Neural crest cell (in vitro differentiated cells): ENCODE data around the gene RBM19. TPM values are rescaled to one million over a fixed set of nuclear protein-coding genes. Genes with fewer than 3 reads are reported as not detected.
A peak's percentile ranks its signal among the peaks of the same experiment; 100 is the strongest.

ENCODE experiments used
- DNase-seq: peaks from one replicate; pipeline ENCODE4 v3.0.0; 2021; ENCODE audit warnings: low read depth, mixed read lengths, low spot score
- H3K27ac Mint-ChIP-seq: one replicate; pipeline ENCODE4 v1.8.0; 2021; ENCODE audit warnings: mild to moderate bottlenecking, mixed read lengths; ENCODE audit not compliant: unreplicated experiment
- H3K27me3 Mint-ChIP-seq: 2 replicates; pipeline ENCODE4 v1.8.0; 2021; ENCODE audit warnings: low read depth, mild to moderate bottlenecking, mixed read lengths
- H3K36me3 Mint-ChIP-seq: 2 replicates; pipeline ENCODE4 v1.8.0; 2021; ENCODE audit warnings: low read depth, mild to moderate bottlenecking, mixed read lengths
- H3K4me1 Mint-ChIP-seq: 2 replicates; pipeline ENCODE4 v1.8.0; 2021; ENCODE audit warnings: mixed read lengths
- H3K4me3 Mint-ChIP-seq: one replicate; pipeline ENCODE4 v1.8.0; 2021; ENCODE audit warnings: mild to moderate bottlenecking, mixed read lengths
- H3K9me3 Mint-ChIP-seq: 2 replicates; pipeline ENCODE4 v1.8.0; 2021; ENCODE audit warnings: mixed read lengths
- CTCF ChIP-seq: fragments of 200-600 bp; sonication (generic); conservative IDR thresholded peaks from 2 replicates; pipeline ENCODE4 v1.5.0; 2021; ENCODE audit warnings: antibody characterized with exemption, mild to moderate bottlenecking
- total RNA-seq: library from RNA; stranded (reverse); gene quantifications from 2 replicates; pipeline ENCODE4 v1.2.1, GENCODE V29; 2021

Gene RBM19
- total RNA-seq, 1 donor from 2014 or later, result 42.6 TPM

- peak; percentile 42 for TF ChIP-seq CTCF
- peaks cover 10% of the 10 kb centered on the region for H3K4me1 Mint-ChIP-seq
- no peak overlapping the region for H3K27ac Mint-ChIP-seq
- no peaks in the 10 kb centered on the region for H3K9me3 Mint-ChIP-seq
- peaks cover 5% of the 10 kb centered on the region for H3K27me3 Mint-ChIP-seq
- DNase-seq, result no peak
- H3K36me3 Mint-ChIP-seq, result no peaks in the 10 kb centered on the region
- no peak overlapping the region for H3K4me3 Mint-ChIP-seq
Observed at GRCh38 chr12:113837528-113838296, 128.4 kb downstream of the RBM19 start.

- Mint-ChIP-seq H3K4me3 (no peak overlapping the region), H3K36me3 (no peaks in the 10 kb centered on the region), H3K9me3 (no peaks in the 10 kb centered on the region), H3K4me1 (peaks cover 10% of the 10 kb centered on the region), H3K27ac (peak overlapping the region; percentile 53), H3K27me3 (peaks cover 5% of the 10 kb centered on the region)
- TF ChIP-seq CTCF, result no peak
- no peak for DNase-seq
Observed at GRCh38 chr12:113837084-113837483, 129.0 kb downstream of the RBM19 start.

GRCh38 chr12:113835896-113836295 is 130.2 kb downstream of the RBM19 start:
- Mint-ChIP-seq H3K9me3 (no peaks in the 10 kb centered on the region), H3K27me3 (peaks cover 5% of the 10 kb centered on the region), H3K36me3 (no peaks in the 10 kb centered on the region), H3K4me1 (peaks cover 10% of the 10 kb centered on the region), H3K27ac (no peak overlapping the region), H3K4me3 (no peak overlapping the region)
- DNase-seq, result no peak
- no peak for TF ChIP-seq CTCF

GRCh38 chr12:113835433-113835832 is 130.7 kb downstream of the RBM19 start:
- H3K4me1 Mint-ChIP-seq, result peaks cover 10% of the 10 kb centered on the region
- H3K27ac Mint-ChIP-seq, result no peak overlapping the region
- H3K9me3 Mint-ChIP-seq, result no peaks in the 10 kb centered on the region
- no peak overlapping the region for H3K4me3 Mint-ChIP-seq
- no peak for DNase-seq
- no peak for TF ChIP-seq CTCF
- H3K36me3 Mint-ChIP-seq, result no peaks in the 10 kb centered on the region
- H3K27me3 Mint-ChIP-seq, result peaks cover 5% of the 10 kb centered on the region

GRCh38 chr12:113833422-113833821 is 132.7 kb downstream of the RBM19 start:
- no peak for TF ChIP-seq CTCF
- H3K27me3 Mint-ChIP-seq, result peaks cover 5% of the 10 kb centered on the region
- peaks cover 10% of the 10 kb centered on the region for H3K4me1 Mint-ChIP-seq
- H3K27ac Mint-ChIP-seq, result no peak overlapping the region
- DNase-seq, result no peak
- H3K36me3 Mint-ChIP-seq, result no peaks in the 10 kb centered on the region
- no peaks in the 10 kb centered on the region for H3K9me3 Mint-ChIP-seq
- no peak overlapping the region for H3K4me3 Mint-ChIP-seq
